ENCODE results near the gene GLIS1. TPM values are rescaled to one million over a fixed set of nuclear protein-coding genes. Genes with fewer than 3 reads are reported as not detected.

GLIS1 gene
- total RNA-seq, 1 experiment from 2014 or later = 1.7 TPM

DNA sequence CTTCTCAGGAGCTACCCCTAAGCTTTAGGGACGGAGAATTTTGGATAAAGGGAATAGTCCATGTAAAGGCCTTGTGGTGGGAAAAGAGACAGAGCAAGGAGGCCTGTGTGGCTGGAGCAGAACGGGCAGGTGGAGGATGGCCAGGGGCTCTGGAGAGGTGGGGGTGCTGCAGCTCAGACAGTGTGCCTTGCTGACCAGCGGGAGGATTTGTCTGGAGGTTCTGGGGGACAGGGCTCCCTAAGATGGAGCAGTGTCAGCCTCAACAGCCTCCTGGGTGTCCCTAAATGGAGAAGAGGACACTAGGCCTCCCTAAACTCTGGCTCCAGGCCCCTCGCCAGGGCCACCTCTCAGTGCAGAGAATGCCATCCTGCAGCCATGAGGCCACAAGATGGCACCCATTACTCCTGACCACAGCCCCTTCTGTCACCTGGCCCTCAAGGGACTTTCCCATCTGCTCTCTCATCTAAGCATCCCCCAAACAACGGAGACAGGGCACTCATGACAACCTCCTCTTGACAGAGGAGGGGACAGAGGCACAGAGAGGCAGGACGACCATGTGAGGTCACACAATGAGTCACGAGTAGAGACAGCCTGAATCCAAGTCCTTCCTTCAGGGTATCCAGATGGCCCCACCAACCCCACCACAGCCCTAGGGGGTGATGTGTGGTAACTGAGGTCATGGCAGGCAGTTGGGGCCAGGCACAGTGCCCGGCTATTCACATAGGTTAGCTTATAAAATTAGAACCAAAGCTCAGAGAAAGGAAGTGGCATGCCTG, 185.0 kb downstream of the GLIS1 start:
- TF ChIP-seq EZH2phosphoT487 (IDR thresholded peaks at IDR 0.05; ENCODE audit: borderline replicate concordance, low read length) = no peak
- Histone ChIP-seq H3K4me1 (ENCODE audit: insufficient read depth, low read length) (no peaks in the 10 kb centered on the region), H3F3A (ENCODE audit: low read length, unreplicated experiment) (no peaks in the 10 kb centered on the region), H3K4me3 (ENCODE audit: low read length) (no peak overlapping the region), H3K27me3 (ENCODE audit: low read length) (no peaks in the 10 kb centered on the region), H3K4me2 (ENCODE audit: low read length) (no peak overlapping the region), H3K79me2 (ENCODE audit: low read length) (no peaks in the 10 kb centered on the region), H4K20me1 (ENCODE audit: low read length) (no peaks in the 10 kb centered on the region), H3K9me3 (ENCODE audit: low read length) (no peaks in the 10 kb centered on the region), H3K9me2 (replicated peaks; ENCODE audit: low read length) (no peaks in the 10 kb centered on the region), H2AFZ (ENCODE audit: low read length) (no peak overlapping the region), H3K36me3 (ENCODE audit: low read depth, low read length) (no peaks in the 10 kb centered on the region), H3K27ac (ENCODE audit: low read length) (no peak overlapping the region), H3K9ac (ENCODE audit: low read length) (no peak overlapping the region)
- ChIA-PET POLR2A (ENCODE audit: unreplicated experiment) (interaction anchor here (0.6 kb wide), 1 partner anchor 698 kb away, joined by 9 read pairs; no protein-coding TSS in a partner anchor), CTCF (no interaction called here)
- DNase-seq (no peak), ATAC-seq (no peak)
- BruUV-seq (replicated peaks) = no TSS peak
- intact Hi-C loops (cut with micrococcal nuclease) = no loop called here

DNA sequence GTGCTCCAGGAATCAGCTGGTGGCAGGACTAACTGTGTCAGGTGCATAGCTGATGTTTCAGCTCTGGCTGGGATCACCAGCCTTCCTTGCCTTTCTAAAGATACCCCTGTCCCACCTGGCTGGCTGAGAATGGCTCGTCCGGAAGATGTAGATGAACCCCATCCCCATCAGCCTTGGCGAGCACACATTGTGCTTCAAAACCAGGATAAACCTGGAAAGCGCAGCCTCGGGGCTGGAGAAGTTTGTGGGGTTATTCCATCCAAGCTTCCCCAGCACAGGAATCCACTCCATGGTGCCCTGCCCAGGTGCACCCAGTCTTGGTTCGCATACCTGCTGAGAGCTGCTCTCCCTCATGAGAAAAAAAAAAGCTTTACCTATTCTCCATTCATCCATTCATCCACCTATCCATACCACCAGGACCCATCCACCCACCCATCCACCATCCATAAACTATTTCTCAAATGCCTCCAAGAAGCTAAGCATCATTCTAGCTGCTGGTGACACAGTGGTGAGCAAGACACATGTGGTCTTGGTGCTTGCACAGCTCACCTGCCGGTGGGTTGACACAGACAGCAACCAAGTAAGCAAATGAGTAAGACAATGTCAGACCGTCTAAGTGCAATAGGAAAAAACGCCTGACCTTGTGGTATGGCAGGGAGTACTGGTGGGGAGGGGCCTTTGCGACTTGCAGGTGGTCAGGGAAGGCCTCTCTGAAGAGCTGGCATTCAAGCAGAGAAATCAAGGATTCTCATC, 185.8 kb downstream of the GLIS1 start:
- DNase-seq = peak; percentile 45
- no TSS peak for BruUV-seq (replicated peaks)
- Histone ChIP-seq H3F3A (ENCODE audit: low read length, unreplicated experiment) (no peaks in the 10 kb centered on the region), H3K79me2 (ENCODE audit: low read length) (no peaks in the 10 kb centered on the region), H2AFZ (ENCODE audit: low read length) (no peak overlapping the region), H3K4me1 (ENCODE audit: insufficient read depth, low read length) (no peaks in the 10 kb centered on the region), H3K27ac (ENCODE audit: low read length) (no peak overlapping the region), H3K36me3 (ENCODE audit: low read depth, low read length) (no peaks in the 10 kb centered on the region), H3K9me2 (replicated peaks; ENCODE audit: low read length) (no peaks in the 10 kb centered on the region), H3K27me3 (ENCODE audit: low read length) (no peaks in the 10 kb centered on the region), H3K9me3 (ENCODE audit: low read length) (no peaks in the 10 kb centered on the region), H3K4me2 (ENCODE audit: low read length) (no peak overlapping the region), H4K20me1 (ENCODE audit: low read length) (no peaks in the 10 kb centered on the region), H3K9ac (ENCODE audit: low read length) (no peak overlapping the region), H3K4me3 (ENCODE audit: low read length) (no peak overlapping the region)
- ChIA-PET CTCF (no interaction called here), POLR2A (ENCODE audit: unreplicated experiment) (interaction anchor here (0.6 kb wide), 1 partner anchor 699 kb away, joined by 9 read pairs; no protein-coding TSS in a partner anchor)
- intact Hi-C loops (cut with micrococcal nuclease) = no loop called here
- TF ChIP-seq, protein P1, sequence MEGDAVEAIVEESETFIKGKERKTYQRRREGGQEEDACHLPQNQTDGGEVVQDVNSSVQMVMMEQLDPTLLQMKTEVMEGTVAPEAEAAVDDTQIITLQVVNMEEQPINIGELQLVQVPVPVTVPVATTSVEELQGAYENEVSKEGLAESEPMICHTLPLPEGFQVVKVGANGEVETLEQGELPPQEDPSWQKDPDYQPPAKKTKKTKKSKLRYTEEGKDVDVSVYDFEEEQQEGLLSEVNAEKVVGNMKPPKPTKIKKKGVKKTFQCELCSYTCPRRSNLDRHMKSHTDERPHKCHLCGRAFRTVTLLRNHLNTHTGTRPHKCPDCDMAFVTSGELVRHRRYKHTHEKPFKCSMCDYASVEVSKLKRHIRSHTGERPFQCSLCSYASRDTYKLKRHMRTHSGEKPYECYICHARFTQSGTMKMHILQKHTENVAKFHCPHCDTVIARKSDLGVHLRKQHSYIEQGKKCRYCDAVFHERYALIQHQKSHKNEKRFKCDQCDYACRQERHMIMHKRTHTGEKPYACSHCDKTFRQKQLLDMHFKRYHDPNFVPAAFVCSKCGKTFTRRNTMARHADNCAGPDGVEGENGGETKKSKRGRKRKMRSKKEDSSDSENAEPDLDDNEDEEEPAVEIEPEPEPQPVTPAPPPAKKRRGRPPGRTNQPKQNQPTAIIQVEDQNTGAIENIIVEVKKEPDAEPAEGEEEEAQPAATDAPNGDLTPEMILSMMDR (conservative IDR thresholded peaks at IDR 0.05; ENCODE audit: low read depth, low read length) = no peak
- no peak for TF ChIP-seq EZH2phosphoT487 (IDR thresholded peaks at IDR 0.05; ENCODE audit: borderline replicate concordance, low read length)
- TF ChIP-seq EZH2 (IDR thresholded peaks at IDR 0.05; ENCODE audit: low read length, unreplicated experiment) = no peak
- no peak for ATAC-seq

DNA sequence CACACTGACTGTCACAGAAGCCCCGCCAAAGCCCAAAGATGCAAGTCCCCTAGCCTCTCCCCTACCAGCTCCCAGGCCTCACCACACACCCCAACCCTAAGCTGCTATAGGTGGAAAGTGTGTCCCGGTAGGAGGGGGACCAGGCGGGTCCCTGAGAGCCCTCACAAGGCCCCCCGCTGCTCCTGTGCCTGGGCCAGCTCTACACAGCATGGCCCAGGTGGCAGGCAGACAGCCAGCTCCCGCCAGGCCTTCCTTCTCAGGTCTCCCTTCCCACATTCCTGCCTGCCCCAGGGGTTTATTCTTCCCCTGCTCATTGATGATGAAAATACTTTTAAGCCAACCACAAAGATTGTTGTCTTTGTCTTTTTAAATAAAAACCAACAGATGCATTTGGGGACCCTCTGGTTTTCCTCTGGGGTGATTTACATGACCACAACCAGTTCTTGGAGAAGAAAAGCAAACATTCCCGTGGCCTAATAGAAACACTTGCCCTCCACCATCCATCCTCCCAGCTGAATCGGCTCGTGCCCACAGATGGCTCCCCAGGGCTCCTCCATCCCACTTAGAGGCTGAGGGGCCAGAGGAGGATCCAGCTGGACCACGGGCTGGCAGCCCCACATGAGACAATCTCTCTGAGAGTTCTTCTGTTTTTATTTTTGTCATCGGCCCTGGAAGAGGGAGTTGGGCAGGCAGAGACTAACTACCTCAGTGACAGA, 186.7 kb downstream of the GLIS1 start:
- H2AFZ ChIP-seq (ENCODE audit: low read length) = no peak overlapping the region
- H3K4me3 ChIP-seq (ENCODE audit: low read length) = no peak overlapping the region
- no peaks in the 10 kb centered on the region for H3F3A ChIP-seq (ENCODE audit: low read length, unreplicated experiment)
- H3K4me2 ChIP-seq (ENCODE audit: low read length) = no peak overlapping the region
- H4K20me1 ChIP-seq (ENCODE audit: low read length) = no peaks in the 10 kb centered on the region
- no peaks in the 10 kb centered on the region for H3K9me2 ChIP-seq (replicated peaks; ENCODE audit: low read length)
- no peaks in the 10 kb centered on the region for H3K79me2 ChIP-seq (ENCODE audit: low read length)
- POLR2A ChIA-PET (ENCODE audit: unreplicated experiment) = no interaction called here
- intact Hi-C loops (cut with micrococcal nuclease) = no loop called here
- H3K9ac ChIP-seq (ENCODE audit: low read length) = no peak overlapping the region
- no peak for TF ChIP-seq EZH2phosphoT487 (IDR thresholded peaks at IDR 0.05; ENCODE audit: borderline replicate concordance, low read length)
- ATAC-seq (no peak), DNase-seq (peak; percentile 4)
- H3K27me3 ChIP-seq (ENCODE audit: low read length) = no peaks in the 10 kb centered on the region
- no peaks in the 10 kb centered on the region for H3K36me3 ChIP-seq (ENCODE audit: low read depth, low read length)
- no TSS peak for BruUV-seq (replicated peaks)
- CTCF ChIA-PET = no interaction called here
- no peak overlapping the region for H3K27ac ChIP-seq (ENCODE audit: low read length)
- no peaks in the 10 kb centered on the region for H3K9me3 ChIP-seq (ENCODE audit: low read length)
- no peaks in the 10 kb centered on the region for H3K4me1 ChIP-seq (ENCODE audit: insufficient read depth, low read length)
